GM18507 (cell line): ENCODE results near the gene MTUS2.
A peak's percentile ranks its signal among the peaks of the same experiment; 100 is the strongest.

Experiments
- DNase-seq: peaks from one replicate; pipeline ENCODE4 v3.0.0; 2011; ENCODE audit warnings: low read depth; ENCODE audit not compliant: insufficient read length; ENCODE audit errors: extremely low spot score
- FAIRE-seq: peaks from 2 replicates; lab custom pipeline; 2011; peaks lifted over from hg19 to GRCh38; lab: Jason Lieb, UNC

MTUS2 gene

GRCh38 chr13:29504691-29505090 lies 684.6 kb downstream of the MTUS2 start:
- no peak for FAIRE-seq
- no peak for DNase-seq

- FAIRE-seq (no peak), DNase-seq (no peak)
Measured at GRCh38 chr13:29505511-29505910, 685.4 kb downstream of the MTUS2 start.

GRCh38 chr13:29505950-29506349 lies 685.8 kb downstream of the MTUS2 start:
- DNase-seq (no peak), FAIRE-seq (no peak)

GRCh38 chr13:29507356-29507755 lies 687.2 kb downstream of the MTUS2 start:
- FAIRE-seq (no peak), DNase-seq (no peak)

- DNase-seq (peak; percentile 69), FAIRE-seq (peak; percentile 89)
Measured at GRCh38 chr13:29508130-29508875, 688.2 kb downstream of the MTUS2 start.

- DNase-seq (no peak), FAIRE-seq (no peak)
Measured at GRCh38 chr13:29508876-29509252, 688.7 kb downstream of the MTUS2 start.

- DNase-seq (no peak), FAIRE-seq (no peak)
Measured at GRCh38 chr13:29509999-29510589, 690.0 kb downstream of the MTUS2 start.

- no peak for DNase-seq
- FAIRE-seq: no peak
Measured at GRCh38 chr13:29510651-29511084, 690.5 kb downstream of the MTUS2 start.

GRCh38 chr13:29511106-29511796 lies 691.1 kb downstream of the MTUS2 start:
- FAIRE-seq (no peak), DNase-seq (no peak)

GRCh38 chr13:29511980-29512379 lies 691.8 kb downstream of the MTUS2 start:
- FAIRE-seq (no peak), DNase-seq (no peak)

- no peak for FAIRE-seq
Measured at GRCh38 chr13:29513002-29513980, 693.2 kb downstream of the MTUS2 start.

GRCh38 chr13:29513981-29514719 lies 694.0 kb downstream of the MTUS2 start:
- FAIRE-seq (no peak), DNase-seq (no peak)

More at GRCh38 chr13:29513002-29513980, 693.2 kb downstream of the MTUS2 start:
- no peak for DNase-seq

GRCh38 chr13:29514720-29515310 lies 694.7 kb downstream of the MTUS2 start:
- no peak for DNase-seq
- no peak for FAIRE-seq

- FAIRE-seq (no peak), DNase-seq (no peak)
Measured at GRCh38 chr13:29515372-29515771, 695.2 kb downstream of the MTUS2 start.

GRCh38 chr13:29516012-29516411 lies 695.9 kb downstream of the MTUS2 start:
- FAIRE-seq (no peak), DNase-seq (no peak)

GRCh38 chr13:29516880-29517279 lies 696.7 kb downstream of the MTUS2 start:
- FAIRE-seq (no peak), DNase-seq (no peak)

- FAIRE-seq: no peak
- no peak for DNase-seq
Measured at GRCh38 chr13:29519921-29520320, 699.8 kb downstream of the MTUS2 start.

GRCh38 chr13:29520671-29521070 lies 700.5 kb downstream of the MTUS2 start:
- FAIRE-seq (no peak), DNase-seq (no peak)

- DNase-seq (no peak), FAIRE-seq (no peak)
Measured at GRCh38 chr13:29521336-29521735, 701.2 kb downstream of the MTUS2 start.
